Measurements from ENCODE around the gene CRIM1.

The CRIM1 gene

GRCh38 chr2:36473230-36473629 is 117.7 kb downstream of the CRIM1 start:
- H3K27ac ChIP-seq: no peak overlapping the region
- TF ChIP-seq ZFX (IDR thresholded peaks at IDR 0.05; ENCODE audit: borderline replicate concordance) (no peak), CTCF (IDR thresholded peaks at IDR 0.05) (no peak)

- no peak overlapping the region for H3K27ac ChIP-seq
Observed at GRCh38 chr2:36476411-36476810, 120.8 kb downstream of the CRIM1 start.

GRCh38 chr2:36477315-36477714 is 121.7 kb downstream of the CRIM1 start:
- no peak overlapping the region for H3K27ac ChIP-seq
- TF ChIP-seq CTCF (IDR thresholded peaks at IDR 0.05) (no peak), ZFX (IDR thresholded peaks at IDR 0.05; ENCODE audit: borderline replicate concordance) (no peak)

More at GRCh38 chr2:36476411-36476810, 120.8 kb downstream of the CRIM1 start:
- TF ChIP-seq CTCF (IDR thresholded peaks at IDR 0.05) (no peak), ZFX (IDR thresholded peaks at IDR 0.05; ENCODE audit: borderline replicate concordance) (no peak)

DNA sequence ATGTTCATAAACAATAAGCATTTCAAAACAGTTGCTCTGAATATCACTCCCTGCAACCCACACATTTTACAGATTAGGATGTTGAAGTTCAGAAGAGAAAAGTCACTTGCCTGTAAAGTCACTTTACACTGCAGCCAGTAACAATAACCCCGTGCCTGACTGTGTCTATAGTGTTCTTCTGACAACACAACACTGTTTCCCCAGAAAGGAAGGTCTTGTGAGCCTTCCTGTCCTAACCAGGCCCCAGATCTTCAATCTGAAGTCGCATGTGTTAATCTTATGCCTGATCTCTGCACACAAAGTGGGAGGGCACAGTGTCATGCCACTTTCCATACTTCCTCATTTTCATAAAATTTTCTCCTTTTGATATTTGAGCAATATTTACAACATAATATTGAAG is 122.2 kb downstream of the CRIM1 start:
- TF ChIP-seq ZFX (IDR thresholded peaks at IDR 0.05; ENCODE audit: borderline replicate concordance): no peak
- H3K27ac ChIP-seq: no peak overlapping the region

DNA sequence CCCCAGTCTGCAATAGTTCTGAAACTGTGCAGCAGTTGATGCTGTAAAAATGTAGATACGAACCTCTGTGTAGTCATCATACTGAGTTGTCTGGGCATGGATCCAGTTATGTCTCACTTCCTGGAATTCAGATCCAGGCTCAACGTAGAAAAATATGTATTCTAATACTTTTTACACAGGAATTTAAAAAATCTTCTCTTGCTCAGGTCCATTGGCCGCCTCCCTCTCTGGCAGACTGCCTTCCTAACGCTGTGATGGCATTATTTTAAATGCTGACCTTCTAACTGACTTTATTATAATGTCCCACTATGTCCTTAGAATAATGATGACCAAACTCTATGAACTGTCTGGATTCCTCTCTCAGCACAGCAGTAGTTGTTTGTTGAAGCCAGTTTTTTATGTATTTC is 122.8 kb downstream of the CRIM1 start:
- no peak overlapping the region for H3K27ac ChIP-seq
- TF ChIP-seq CTCF (IDR thresholded peaks at IDR 0.05) (no peak), ZFX (IDR thresholded peaks at IDR 0.05; ENCODE audit: borderline replicate concordance) (no peak)

DNA sequence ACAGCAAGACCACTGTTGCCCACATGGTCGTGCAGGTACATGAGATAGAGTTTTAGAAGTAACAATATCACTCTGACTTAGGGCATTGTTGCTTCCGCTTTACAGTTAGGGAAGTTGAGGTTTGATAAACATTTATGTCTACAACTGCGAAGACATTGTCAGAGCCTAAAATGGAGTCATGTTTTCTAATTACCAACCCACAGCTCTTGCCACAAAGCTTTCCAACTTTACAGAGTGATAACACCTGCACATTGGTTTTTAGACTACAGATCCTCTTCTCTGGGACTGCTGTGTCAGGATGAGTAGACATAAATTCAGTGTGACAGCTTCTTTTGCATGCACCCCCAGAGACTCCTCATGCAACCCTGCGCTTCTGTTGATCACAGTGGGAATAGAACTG is 123.4 kb downstream of the CRIM1 start:
- TF ChIP-seq CTCF (IDR thresholded peaks at IDR 0.05) (no peak), ZFX (IDR thresholded peaks at IDR 0.05; ENCODE audit: borderline replicate concordance) (no peak)
- H3K27ac ChIP-seq: no peak overlapping the region

GRCh38 chr2:36479406-36479805 is 123.8 kb downstream of the CRIM1 start:
- TF ChIP-seq CTCF (IDR thresholded peaks at IDR 0.05) (no peak), ZFX (IDR thresholded peaks at IDR 0.05; ENCODE audit: borderline replicate concordance) (no peak)
- H3K27ac ChIP-seq: no peak overlapping the region

DNA sequence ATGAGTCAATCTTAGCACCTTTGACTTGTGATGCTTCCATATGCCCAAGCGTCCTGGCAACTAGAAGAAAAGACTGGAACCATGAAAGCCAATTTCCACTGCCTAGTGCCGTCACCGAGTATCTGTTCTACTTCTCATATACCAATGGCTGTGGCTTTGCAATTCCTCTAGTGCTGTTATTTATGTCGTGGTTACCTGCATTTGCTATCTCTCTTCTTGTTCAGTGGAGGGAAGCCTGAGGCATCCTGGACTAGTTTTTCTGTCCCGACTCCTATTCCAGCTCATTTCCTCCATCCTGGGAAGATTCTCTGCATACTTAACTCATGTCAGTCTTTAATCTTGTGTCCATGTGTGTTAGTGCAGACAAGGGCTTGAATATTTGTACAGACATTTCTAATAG is 124.5 kb downstream of the CRIM1 start:
- H3K27ac ChIP-seq: no peak overlapping the region
- no peak for TF ChIP-seq ZFX (IDR thresholded peaks at IDR 0.05; ENCODE audit: borderline replicate concordance)
- no peak for TF ChIP-seq CTCF (IDR thresholded peaks at IDR 0.05)

All from 22Rv1 (cell line).